ENCODE data around the gene PYHIN1. TPM values are rescaled to one million over a fixed set of nuclear protein-coding genes. Genes with fewer than 3 reads are reported as not detected.

PYHIN1 gene
- total and polyA plus RNA-seq, 2 experiments from 2014 or later: not detected

DNA sequence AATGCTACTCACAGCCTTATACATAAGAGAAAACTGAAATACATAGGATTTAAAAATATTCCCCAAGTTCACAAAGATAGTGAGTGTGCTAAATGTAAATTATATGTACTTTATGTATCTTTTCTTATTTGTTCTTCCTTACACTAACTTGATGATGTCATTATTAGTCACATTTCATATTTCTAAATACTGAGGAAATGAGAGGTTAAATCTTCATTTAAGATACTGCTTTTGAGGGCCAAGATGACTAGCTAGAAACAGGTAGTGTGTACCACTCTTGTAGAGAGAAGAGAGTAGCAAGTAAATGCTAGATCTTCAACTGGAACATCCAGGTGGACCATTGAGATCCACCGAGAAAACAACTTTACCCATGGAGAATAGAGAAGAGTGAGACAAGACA lies 29.8 kb downstream of the PYHIN1 start (continued):
- TF ChIP-seq POLR2AphosphoS5 (IDR thresholded peaks at IDR 0.05; ENCODE audit: low read depth): no peak
- no peak for TF ChIP-seq CREB1 (CRISPR knock-in tag; IDR thresholded peaks at IDR 0.05; ENCODE audit: low read depth)

GRCh38 chr1:158962983-158963382 lies 31.6 kb downstream of the PYHIN1 start:
- Histone ChIP-seq H3K4me3 (no peak overlapping the region), H3K27ac (ENCODE audit: low read depth) (no peak overlapping the region), H3F3A (replicated peaks; ENCODE audit: low read depth) (no peaks in the 10 kb centered on the region), H3K4me2 (no peak overlapping the region), H3K27me3 (ENCODE audit: insufficient read depth) (no peaks in the 10 kb centered on the region), H3K4me1 (ENCODE audit: insufficient read depth) (no peaks in the 10 kb centered on the region), H4K20me1 (replicated peaks; ENCODE audit: insufficient read depth) (no peaks in the 10 kb centered on the region), H3K79me2 (replicated peaks; ENCODE audit: insufficient read depth) (no peaks in the 10 kb centered on the region), H3K9me2 (ENCODE audit: insufficient read depth) (no peaks in the 10 kb centered on the region), H3K36me3 (ENCODE audit: insufficient read depth) (no peaks in the 10 kb centered on the region), H2AFZ (no peak overlapping the region)
- no peak overlapping the region for H3K27ac Mint-ChIP-seq
- no peaks in the 10 kb centered on the region for H3K4me1 Mint-ChIP-seq
- H3K36me3 Mint-ChIP-seq (ENCODE audit: low read depth): no peaks in the 10 kb centered on the region
- ATAC-seq (peak; percentile 43; the same call in 2 of the 3 replicates), DNase-seq (ENCODE audit: low spot score) (no peak)
- peaks cover 4% of the 10 kb centered on the region for H3K27me3 Mint-ChIP-seq (ENCODE audit: insufficient read depth, low read depth, poor library complexity)
- no peak overlapping the region for H3K4me3 Mint-ChIP-seq
- H3K9me3 Mint-ChIP-seq: no peaks in the 10 kb centered on the region
- TF ChIP-seq, protein P1, sequence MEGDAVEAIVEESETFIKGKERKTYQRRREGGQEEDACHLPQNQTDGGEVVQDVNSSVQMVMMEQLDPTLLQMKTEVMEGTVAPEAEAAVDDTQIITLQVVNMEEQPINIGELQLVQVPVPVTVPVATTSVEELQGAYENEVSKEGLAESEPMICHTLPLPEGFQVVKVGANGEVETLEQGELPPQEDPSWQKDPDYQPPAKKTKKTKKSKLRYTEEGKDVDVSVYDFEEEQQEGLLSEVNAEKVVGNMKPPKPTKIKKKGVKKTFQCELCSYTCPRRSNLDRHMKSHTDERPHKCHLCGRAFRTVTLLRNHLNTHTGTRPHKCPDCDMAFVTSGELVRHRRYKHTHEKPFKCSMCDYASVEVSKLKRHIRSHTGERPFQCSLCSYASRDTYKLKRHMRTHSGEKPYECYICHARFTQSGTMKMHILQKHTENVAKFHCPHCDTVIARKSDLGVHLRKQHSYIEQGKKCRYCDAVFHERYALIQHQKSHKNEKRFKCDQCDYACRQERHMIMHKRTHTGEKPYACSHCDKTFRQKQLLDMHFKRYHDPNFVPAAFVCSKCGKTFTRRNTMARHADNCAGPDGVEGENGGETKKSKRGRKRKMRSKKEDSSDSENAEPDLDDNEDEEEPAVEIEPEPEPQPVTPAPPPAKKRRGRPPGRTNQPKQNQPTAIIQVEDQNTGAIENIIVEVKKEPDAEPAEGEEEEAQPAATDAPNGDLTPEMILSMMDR (conservative IDR thresholded peaks at IDR 0.05; ENCODE audit: low read depth in 2 of 2): peak in 1 of 2 experiments; percentile 29; a peak in 2 of 4 replicates
- TF ChIP-seq CREB1 (CRISPR knock-in tag; IDR thresholded peaks at IDR 0.05; ENCODE audit: low read depth): no peak

DNA sequence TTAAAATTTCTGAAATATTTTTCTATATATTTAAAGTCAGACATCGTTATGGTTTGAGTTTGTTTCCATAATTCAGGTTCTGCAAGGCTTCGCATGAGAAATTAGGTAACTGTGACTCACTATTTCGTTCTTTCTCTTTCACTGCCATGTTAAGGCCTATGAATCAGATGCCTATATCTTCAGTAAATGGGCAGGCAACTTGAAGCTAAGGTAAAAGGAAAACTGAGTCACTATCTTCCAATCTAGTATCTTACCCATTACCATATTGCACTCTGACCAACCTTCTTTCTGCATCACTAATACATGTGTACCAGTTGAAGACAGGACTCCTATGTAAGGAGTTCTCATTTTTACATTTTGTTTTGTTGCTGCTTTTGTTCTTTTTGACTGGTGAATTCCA lies 37.8 kb downstream of the PYHIN1 start:
- ATAC-seq (no peak), DNase-seq (ENCODE audit: low spot score) (no peak)
- Histone ChIP-seq H3K27me3 (ENCODE audit: insufficient read depth) (no peaks in the 10 kb centered on the region), H4K20me1 (replicated peaks; ENCODE audit: insufficient read depth) (no peaks in the 10 kb centered on the region), H3K27ac (ENCODE audit: low read depth) (no peak overlapping the region), H3K4me3 (no peak overlapping the region), H3K4me2 (no peak overlapping the region), H3K36me3 (ENCODE audit: insufficient read depth) (no peaks in the 10 kb centered on the region), H3F3A (replicated peaks; ENCODE audit: low read depth) (no peaks in the 10 kb centered on the region), H3K79me2 (replicated peaks; ENCODE audit: insufficient read depth) (no peaks in the 10 kb centered on the region), H2AFZ (no peak overlapping the region), H3K4me1 (ENCODE audit: insufficient read depth) (no peaks in the 10 kb centered on the region), H3K9me2 (ENCODE audit: insufficient read depth) (peaks cover 6% of the 10 kb centered on the region; the same call in 1 of the 2 replicates)
- H3K9me3 Mint-ChIP-seq: no peaks in the 10 kb centered on the region
- H3K27me3 Mint-ChIP-seq (ENCODE audit: insufficient read depth, low read depth, poor library complexity): peaks cover 3% of the 10 kb centered on the region
- H3K4me3 Mint-ChIP-seq: no peak overlapping the region
- no peaks in the 10 kb centered on the region for H3K36me3 Mint-ChIP-seq (ENCODE audit: low read depth)
- H3K4me1 Mint-ChIP-seq: no peaks in the 10 kb centered on the region
- no peak overlapping the region for H3K27ac Mint-ChIP-seq
- TF ChIP-seq ZNF331 (CRISPR knock-in tag; IDR thresholded peaks at IDR 0.05; ENCODE audit: low read depth): no peak
- no peak for TF ChIP-seq EZH2phosphoT487 (IDR thresholded peaks at IDR 0.05; ENCODE audit: unreplicated experiment)
- TF ChIP-seq NANOG (IDR thresholded peaks at IDR 0.05; ENCODE audit: borderline replicate concordance): no peak
- no peak for TF ChIP-seq ZNF462 (CRISPR knock-in tag; IDR thresholded peaks at IDR 0.05)
- TF ChIP-seq, protein P2, sequence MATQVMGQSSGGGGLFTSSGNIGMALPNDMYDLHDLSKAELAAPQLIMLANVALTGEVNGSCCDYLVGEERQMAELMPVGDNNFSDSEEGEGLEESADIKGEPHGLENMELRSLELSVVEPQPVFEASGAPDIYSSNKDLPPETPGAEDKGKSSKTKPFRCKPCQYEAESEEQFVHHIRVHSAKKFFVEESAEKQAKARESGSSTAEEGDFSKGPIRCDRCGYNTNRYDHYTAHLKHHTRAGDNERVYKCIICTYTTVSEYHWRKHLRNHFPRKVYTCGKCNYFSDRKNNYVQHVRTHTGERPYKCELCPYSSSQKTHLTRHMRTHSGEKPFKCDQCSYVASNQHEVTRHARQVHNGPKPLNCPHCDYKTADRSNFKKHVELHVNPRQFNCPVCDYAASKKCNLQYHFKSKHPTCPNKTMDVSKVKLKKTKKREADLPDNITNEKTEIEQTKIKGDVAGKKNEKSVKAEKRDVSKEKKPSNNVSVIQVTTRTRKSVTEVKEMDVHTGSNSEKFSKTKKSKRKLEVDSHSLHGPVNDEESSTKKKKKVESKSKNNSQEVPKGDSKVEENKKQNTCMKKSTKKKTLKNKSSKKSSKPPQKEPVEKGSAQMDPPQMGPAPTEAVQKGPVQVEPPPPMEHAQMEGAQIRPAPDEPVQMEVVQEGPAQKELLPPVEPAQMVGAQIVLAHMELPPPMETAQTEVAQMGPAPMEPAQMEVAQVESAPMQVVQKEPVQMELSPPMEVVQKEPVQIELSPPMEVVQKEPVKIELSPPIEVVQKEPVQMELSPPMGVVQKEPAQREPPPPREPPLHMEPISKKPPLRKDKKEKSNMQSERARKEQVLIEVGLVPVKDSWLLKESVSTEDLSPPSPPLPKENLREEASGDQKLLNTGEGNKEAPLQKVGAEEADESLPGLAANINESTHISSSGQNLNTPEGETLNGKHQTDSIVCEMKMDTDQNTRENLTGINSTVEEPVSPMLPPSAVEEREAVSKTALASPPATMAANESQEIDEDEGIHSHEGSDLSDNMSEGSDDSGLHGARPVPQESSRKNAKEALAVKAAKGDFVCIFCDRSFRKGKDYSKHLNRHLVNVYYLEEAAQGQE (IDR thresholded peaks at IDR 0.05; ENCODE audit: unreplicated experiment): no peak
- no peak for TF ChIP-seq CREB1 (CRISPR knock-in tag; IDR thresholded peaks at IDR 0.05; ENCODE audit: low read depth)
- no peak for TF ChIP-seq ZNF114 (CRISPR knock-in tag; IDR thresholded peaks at IDR 0.05)
